Measurements from ENCODE around the gene CHRDL2. TPM values are rescaled to one million over a fixed set of nuclear protein-coding genes. Genes with fewer than 3 reads are reported as not detected.

CHRDL2 gene
- total RNA-seq, 1 donor from 2014 or later, result not detected

DNA sequence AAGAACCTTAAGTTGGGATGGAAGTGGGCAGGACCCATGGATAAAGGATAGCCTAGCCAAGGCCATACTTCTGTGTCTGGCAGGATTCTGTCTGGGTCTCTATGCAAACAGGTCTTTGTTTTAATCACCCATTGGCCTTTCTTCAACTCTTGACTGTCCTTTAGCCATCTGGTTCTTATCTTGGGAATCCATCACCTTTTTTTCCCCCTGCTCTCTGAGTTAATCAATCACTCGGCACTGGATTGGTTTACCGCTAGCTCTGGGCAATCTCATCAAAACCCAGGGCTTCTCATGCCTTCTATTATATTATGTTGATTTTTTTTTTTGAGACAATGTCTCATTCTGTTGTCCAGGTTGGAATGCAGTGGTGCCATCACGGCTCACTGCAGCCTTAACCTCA lies 15.6 kb upstream of the CHRDL2 start:
- no peak for DNase-seq (ENCODE audit: low spot score in 2 of 2)
- intact Hi-C loops (cut with DNase I), result loop anchor here (5.0 to 10.0 kb wide), 5 partner anchors 75 to 492 kb away; partner anchors contain the start of genes LIPT2, PGM2L1, SPCS2 and XRRA1
- Histone ChIP-seq H3K27me3 (no peaks in the 10 kb centered on the region), H3K9me3 (no peaks in the 10 kb centered on the region), H3K4me1 (peaks cover 0 to 16% of the 10 kb centered on the region in 2 donors), H3K36me3 (no peaks in the 10 kb centered on the region), H3K4me3 (no peak overlapping the region), H3K27ac (no peak overlapping the region)
- TF ChIP-seq, protein P1, sequence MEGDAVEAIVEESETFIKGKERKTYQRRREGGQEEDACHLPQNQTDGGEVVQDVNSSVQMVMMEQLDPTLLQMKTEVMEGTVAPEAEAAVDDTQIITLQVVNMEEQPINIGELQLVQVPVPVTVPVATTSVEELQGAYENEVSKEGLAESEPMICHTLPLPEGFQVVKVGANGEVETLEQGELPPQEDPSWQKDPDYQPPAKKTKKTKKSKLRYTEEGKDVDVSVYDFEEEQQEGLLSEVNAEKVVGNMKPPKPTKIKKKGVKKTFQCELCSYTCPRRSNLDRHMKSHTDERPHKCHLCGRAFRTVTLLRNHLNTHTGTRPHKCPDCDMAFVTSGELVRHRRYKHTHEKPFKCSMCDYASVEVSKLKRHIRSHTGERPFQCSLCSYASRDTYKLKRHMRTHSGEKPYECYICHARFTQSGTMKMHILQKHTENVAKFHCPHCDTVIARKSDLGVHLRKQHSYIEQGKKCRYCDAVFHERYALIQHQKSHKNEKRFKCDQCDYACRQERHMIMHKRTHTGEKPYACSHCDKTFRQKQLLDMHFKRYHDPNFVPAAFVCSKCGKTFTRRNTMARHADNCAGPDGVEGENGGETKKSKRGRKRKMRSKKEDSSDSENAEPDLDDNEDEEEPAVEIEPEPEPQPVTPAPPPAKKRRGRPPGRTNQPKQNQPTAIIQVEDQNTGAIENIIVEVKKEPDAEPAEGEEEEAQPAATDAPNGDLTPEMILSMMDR (IDR thresholded peaks at IDR 0.05), result no peak

DNA sequence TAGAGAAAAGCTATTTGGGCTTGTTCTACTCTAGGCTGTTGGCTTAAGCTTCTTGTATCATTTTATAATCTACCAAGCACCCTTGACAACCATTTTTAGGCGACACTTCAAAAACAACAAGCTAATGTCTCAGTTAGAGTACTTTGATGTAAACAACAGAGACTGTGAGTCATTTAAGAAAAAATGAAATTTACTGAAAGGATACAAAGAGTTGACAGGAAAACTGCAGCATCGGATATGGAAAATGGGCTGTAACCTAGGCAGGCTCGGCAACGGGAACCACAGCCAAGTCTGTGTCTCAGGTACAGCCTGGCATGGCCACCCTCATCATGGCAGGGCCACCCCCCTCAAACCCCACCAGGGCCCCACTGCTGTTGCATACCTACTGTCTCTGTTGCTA lies 13.1 kb upstream of the CHRDL2 start:
- Histone ChIP-seq H3K27ac (no peak overlapping the region), H3K27me3 (no peaks in the 10 kb centered on the region), H3K36me3 (no peaks in the 10 kb centered on the region), H3K4me1 (peaks cover 0 to 8% of the 10 kb centered on the region in 2 donors), H3K9me3 (no peaks in the 10 kb centered on the region), H3K4me3 (no peak overlapping the region)
- TF ChIP-seq, protein P1 (IDR thresholded peaks at IDR 0.05), result no peak
- intact Hi-C loops (cut with DNase I), result loop anchor here (10.0 kb wide), 1 partner anchor 489 kb away; no protein-coding TSS in a partner anchor
- DNase-seq (ENCODE audit: low spot score in 2 of 2), result no peak

DNA sequence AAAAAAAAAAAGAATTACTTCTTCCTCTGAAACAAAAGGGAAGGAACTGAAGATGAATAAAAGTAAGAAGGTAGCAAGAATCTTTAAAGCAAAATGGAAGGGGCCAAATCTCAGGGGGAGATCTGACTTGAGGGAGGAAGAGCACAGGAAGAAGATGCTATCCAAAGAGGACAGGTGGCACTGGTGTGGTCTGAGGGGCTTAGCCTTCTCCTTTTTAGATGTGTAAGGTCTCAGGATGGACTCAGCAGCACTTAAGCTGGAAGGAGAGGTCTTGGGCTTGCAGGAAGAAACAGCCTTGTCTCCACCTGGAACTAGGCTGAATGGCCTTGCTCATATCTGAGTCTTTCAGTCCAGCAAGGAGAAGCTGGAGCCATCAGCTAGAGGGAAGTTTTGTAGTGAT lies 12.4 kb upstream of the CHRDL2 start:
- Histone ChIP-seq H3K9me3 (no peaks in the 10 kb centered on the region), H3K4me1 (peaks cover 0 to 8% of the 10 kb centered on the region in 2 donors), H3K4me3 (no peak overlapping the region), H3K27ac (no peak overlapping the region), H3K27me3 (no peaks in the 10 kb centered on the region), H3K36me3 (no peaks in the 10 kb centered on the region)
- intact Hi-C loops (cut with DNase I), result loop anchor here (10.0 kb wide), 1 partner anchor 489 kb away; no protein-coding TSS in a partner anchor
- no peak for DNase-seq (ENCODE audit: low spot score in 2 of 2)
- TF ChIP-seq, protein P1 (IDR thresholded peaks at IDR 0.05), result no peak

DNA sequence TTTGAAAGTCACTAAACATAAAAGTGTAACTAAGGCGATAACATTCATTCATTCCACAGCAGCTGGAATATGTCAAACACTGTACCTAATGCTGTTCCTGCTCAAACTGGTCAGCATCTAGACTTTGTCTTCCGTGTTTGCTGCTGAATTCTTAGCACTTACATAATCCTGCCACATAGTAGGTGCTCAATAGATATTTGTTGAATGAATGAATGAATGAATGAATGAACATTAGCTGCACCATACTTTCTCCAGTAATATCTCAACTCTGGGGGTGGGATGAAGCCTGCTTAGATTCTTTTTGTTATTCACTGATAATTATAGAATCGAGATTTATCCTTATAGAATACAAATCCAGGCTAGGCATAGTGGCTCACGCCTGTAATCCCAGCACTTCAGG lies 10.8 kb upstream of the CHRDL2 start:
- TF ChIP-seq, protein P1 (IDR thresholded peaks at IDR 0.05), result no peak
- intact Hi-C loops (cut with DNase I), result loop anchor here (10.0 kb wide), 1 partner anchor 487 kb away; no protein-coding TSS in a partner anchor
- H3K27me3 ChIP-seq, result no peaks in the 10 kb centered on the region
- no peak overlapping the region for H3K4me3 ChIP-seq
- H3K27ac ChIP-seq, result no peak overlapping the region
- H3K4me1 ChIP-seq, result no peaks in the 10 kb centered on the region
- H3K36me3 ChIP-seq, result no peaks in the 10 kb centered on the region
- DNase-seq (ENCODE audit: low spot score in 2 of 2), result no peak
- no peaks in the 10 kb centered on the region for H3K9me3 ChIP-seq

DNA sequence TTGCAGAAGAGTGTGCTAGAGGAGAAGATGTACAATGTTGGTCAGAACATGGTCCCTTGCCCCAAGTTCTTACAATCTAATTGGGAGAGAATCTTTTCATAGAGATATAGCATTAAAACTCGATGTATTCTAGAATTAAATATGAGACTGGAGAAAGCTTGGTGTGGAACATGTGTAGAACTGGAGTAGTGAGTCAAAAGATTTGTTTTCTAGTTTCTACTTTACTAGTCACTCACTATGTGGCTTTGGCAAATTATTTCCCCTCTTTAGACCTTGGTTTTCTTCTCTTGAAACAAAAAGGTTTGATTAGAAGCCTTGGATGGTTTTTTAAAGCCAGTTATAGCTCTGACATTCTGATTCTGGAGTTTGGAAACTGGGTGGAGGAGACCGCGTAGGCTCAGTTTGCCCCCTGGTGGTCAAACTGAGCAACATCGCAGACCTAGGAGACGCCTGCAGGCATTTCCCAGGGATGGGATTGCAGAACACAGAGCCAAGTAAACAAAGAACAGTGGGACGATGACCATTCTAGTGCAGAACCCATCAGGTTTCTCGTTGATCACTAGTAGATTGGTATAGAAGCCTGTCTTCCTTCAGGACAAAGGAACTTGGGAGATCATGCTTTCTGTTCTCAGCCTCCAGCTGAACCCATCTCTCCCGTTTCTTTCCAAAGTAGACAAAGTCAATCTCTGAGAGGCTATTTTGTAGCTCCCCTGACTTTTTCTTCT lies 8.5 kb upstream of the CHRDL2 start:
- no peaks in the 10 kb centered on the region for H3K4me1 ChIP-seq
- TF ChIP-seq, protein P1 (IDR thresholded peaks at IDR 0.05), result peak; percentile 73 to 91 (median 86)
- intact Hi-C loops (cut with DNase I), result loop anchor here (1.0 to 10.0 kb wide), 2 partner anchors 286 to 485 kb away; no protein-coding TSS in a partner anchor
- DNase-seq (ENCODE audit: low spot score in 2 of 2), result no peak
- no peaks in the 10 kb centered on the region for H3K27me3 ChIP-seq
- no peaks in the 10 kb centered on the region for H3K36me3 ChIP-seq
- no peak overlapping the region for H3K27ac ChIP-seq
- H3K9me3 ChIP-seq, result no peaks in the 10 kb centered on the region
- H3K4me3 ChIP-seq, result no peak overlapping the region
